Activated CD8-positive, alpha-beta memory T cell treated with anti-CD3 and anti-CD28 coated beads for 1 hour (primary cell): ENCODE results near the gene DCST2.
A peak's percentile ranks its signal among the peaks of the same experiment; 100 is the strongest.

Experiments
- DNase-seq, 2 donors: peaks; one replicate each; pipeline ENCODE4 v3.0.0-alpha.2; 2020; ENCODE audit warnings: low read depth in 1 of 2; ENCODE audit errors: extremely low read depth in 1 of 2

The DCST2 gene

DNA sequence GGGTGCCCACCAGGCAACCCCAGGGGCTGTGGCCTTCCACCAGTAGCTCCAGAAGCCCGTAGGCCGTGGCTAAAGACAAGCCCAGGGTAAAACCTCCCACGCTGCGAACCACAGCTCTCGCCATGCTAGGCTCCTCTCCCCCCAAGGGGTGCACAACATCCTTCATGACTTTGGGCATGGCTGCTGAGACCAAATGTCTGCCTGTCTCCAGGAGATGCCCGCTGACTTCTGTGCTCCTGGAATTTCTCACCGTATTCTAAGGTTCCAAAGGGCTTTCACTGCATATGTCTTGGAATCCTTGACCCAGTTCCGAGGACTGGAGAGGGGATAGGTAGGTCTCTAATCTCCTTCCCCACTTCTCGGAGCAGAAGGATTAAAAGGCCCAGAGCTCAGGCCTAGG lies at the start of gene DCST2, which contains the start of gene DCST1:
DCST2 (minus strand) TSS at position 258 of the 400 bp plus-strand sequence; CDS start at position 178, 80 bp downstream.
DCST1 (plus strand) TSS at position 301 of the 400 bp plus-strand sequence. CDS start 213 bp downstream, outside the sequence.
- no peak for DNase-seq

DNA sequence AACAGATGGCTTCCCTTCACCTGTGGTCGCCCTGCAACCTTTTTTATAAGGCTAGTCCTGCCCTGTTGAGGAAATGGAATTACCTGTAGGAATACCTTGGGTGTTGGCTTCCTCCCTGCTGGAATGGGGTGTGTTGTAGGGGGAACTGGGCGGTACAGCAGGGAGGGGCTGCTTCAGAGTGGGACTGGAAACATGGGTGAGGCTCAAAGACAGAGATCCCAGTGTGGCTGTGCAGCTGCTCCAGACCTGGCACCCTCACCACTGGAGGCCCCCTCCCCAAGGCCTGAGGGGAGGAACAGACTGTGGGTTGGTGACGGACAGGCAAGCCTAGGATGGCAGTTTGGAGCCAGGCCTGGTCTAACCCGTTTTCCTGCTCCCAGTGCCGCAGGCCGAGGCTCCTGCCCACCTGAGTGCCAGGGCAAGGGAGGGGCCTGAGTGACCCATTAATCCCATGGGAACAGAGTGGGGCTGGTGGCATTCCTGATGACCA lies 49.5 kb upstream of the DCST2 start:
- DNase-seq: no peak

GRCh38 chr1:155082301-155083051 lies 48.9 kb upstream of the DCST2 start:
- DNase-seq: no peak

DNA sequence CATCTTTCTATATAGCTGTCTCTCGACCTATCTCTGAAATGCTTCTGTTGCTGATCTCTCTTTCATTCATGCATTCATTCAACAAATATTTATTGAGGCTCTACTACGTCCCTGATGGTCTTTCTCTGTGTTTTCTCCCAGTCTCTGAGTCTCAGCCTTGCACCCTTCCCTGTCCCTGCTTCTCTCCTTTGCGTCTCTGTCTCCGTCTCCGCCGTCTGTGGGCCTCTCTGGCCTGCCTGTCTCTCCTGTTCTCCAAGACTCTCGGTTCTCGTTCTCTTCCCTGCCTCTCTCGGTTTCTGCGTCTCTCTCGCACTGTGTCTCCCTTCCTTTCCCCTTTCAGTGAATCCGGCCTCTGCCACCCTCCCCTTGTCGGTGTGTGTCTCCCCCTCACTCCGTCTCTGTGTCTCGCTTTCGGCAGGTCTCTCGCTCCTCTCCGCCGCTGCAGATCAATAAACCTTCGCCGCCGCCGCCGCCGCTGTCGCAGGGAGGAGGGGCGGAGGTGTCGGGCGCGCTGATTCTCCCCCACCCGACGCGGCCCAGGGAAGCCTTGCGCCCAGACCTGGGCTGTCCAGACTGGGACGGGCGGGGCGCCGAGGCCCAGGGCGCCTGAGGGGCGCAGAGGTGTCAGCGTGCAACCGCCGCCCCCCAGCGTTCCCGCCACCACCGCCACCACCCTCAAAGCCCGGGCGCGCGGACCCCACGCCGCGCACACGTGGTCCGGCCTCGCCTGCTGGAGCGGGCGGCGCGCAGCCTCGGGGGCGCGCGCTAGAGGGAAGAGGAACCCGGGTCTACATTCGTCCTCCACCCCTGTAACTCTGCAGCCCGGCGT lies 48.1 kb upstream of the DCST2 start:
- DNase-seq: no peak

- DNase-seq: no peak
Observed at GRCh38 chr1:155080312-155081228, 47.0 kb upstream of the DCST2 start.

DNA sequence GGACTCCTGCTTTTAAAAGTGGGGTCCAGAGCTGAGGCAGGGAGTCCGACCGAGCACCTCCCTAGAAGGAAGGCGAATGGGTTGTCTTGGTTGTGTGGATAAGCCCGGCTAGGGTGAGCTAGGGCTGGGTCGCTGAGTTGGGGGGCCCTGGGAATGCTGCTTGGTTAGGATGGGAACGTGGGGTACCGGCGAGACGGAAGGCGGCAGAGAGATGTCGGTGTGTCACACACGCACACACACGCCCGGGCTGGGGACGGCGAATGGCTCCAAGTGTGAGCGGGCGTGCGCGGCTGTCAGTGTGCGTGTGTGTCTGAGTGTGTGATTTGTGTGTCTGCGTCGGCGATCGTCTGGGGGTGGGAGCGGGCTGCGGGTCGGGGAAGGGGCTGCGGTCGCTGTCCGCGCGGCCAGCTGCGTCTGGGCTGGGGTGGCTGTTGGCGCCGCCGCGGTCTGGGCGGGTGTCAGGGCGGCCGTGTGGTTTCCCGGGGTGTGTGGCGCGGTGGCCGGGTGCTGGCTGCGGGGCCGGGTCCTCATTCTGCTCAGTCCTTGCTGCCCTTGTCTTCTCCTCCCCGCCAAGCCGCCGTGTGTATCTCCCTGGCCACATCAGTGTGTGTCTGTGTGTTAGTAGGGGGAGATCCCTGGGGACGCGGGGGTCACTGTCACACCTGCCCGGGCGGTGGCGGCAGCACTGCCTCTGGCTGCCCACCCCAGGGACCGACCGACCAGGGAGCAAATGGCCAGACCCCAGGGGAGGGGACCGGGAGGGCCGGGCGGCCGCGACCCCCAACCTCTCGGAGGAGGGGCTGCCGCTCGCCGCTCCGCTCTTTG lies 46.1 kb upstream of the DCST2 start:
- DNase-seq: no peak

DNA sequence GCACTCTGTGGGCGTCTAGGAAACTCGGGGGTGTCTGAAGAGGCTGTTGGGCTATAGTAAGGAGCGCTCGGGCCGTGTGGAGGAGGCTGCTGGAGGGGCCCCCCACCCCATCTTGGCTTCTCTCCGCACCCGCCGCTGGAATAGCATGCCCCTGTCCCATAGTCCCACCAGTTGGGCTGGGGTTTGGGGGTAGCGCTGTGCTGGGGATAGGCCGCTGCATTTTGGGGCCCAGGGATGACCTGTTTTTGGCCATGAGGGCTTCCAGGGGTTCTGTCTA lies 45.6 kb upstream of the DCST2 start:
- no peak for DNase-seq

GRCh38 chr1:155078469-155079209 lies 45.1 kb upstream of the DCST2 start, which contains the start of gene EFNA3:
Gene EFNA3, plus strand, starts transcription at chr1:155078837. Its CDS starts 105 bp downstream, at chr1:155078942.
- peak in 1 of 2 donors; percentile 50 for DNase-seq

- DNase-seq: no peak
Observed at GRCh38 chr1:155077758-155078445, 44.3 kb upstream of the DCST2 start.

DNA sequence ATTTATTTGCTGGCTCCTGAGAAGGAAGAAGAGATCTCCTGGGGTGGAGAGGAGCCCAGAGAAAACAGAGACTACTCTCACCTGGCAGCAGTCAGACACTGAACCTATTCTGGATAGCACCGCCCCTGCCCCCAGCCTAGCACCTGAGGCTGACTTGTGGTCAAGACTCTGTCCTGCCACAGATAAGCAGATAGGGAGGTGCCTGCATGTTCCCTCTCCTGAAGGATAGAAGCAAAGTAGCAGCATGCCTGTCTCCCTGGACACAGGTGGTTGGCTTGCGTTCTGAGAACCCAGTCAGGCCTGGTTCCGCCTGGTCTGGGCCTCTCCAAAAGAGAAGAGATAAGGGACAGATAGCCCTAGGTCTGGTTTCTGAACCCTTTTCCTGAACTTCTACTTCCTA lies 43.8 kb upstream of the DCST2 start:
- no peak for DNase-seq

GRCh38 chr1:155076371-155076770 lies 42.8 kb upstream of the DCST2 start:
- DNase-seq: no peak

GRCh38 chr1:155075535-155075934 lies 42.0 kb upstream of the DCST2 start:
- no peak for DNase-seq

DNA sequence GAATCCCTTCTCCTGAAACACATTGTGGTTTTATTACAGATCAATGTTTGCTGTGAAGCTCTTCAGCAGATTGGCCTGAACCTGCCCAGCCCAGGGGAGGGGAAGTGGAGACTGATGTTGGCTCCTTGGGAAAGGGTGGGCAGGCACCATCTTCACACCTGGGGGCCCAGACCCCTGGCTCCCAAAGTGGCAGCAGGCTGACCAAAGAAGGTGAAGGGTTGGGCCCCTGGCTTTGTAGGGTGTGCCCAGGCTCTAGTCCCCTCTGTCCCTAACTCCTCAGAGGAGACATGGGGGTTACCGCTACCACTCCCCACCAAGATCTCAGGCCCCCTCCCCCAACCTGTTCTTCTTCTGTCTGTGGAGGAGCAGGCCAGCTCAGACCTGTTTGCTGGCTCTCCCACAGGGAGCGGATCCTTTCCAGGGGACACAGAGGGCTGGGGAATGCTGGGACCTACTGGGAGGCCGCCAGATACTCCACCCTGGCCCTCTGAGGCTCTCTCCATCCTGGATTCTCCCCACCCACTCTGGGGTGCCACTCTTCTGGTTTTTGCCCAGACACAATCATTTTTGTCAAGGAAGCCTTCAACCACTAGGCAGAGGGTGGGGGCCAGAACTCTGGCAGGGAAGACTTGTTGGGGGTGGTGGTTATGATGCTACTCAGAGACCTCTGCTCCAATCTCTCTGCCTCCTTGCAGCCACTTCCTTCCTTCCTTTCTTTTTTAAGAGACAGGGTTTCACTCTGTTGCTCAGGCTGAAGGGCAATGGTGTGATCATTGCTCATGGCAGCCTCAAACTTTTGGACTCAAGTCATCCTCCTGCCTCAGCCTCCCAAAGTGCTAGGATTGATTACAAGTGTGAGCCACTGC lies 40.0 kb upstream of the DCST2 start:
- DNase-seq: no peak

GRCh38 chr1:155072531-155073289 lies 39.1 kb upstream of the DCST2 start:
- no peak for DNase-seq

DNA sequence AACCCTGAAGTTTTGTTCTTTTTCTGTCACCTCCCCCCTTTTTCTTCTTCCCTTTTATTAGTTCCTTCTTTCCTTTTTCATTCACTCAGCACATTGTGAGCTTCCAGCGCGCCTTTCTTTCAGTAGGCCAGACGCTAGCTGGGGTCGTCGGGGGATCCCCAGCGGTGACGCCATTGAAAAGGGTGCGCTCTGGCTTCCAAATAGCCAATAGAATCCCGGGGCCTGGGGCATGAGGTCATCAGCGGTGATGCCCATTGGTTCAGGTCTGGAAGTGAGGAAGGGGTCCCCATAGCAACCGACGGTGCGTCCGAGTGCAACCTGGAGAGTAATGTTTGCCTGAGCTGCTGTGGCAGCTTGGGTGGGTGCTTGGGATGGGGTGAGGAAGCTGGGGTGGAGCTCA lies 38.1 kb upstream of the DCST2 start:
- no peak for DNase-seq

- DNase-seq: peak in 1 of 2 donors; percentile 61
Observed at GRCh38 chr1:155070721-155071569, 37.4 kb upstream of the DCST2 start.
